ENCODE measurements around the gene SREBF1.

The SREBF1 gene

DNA sequence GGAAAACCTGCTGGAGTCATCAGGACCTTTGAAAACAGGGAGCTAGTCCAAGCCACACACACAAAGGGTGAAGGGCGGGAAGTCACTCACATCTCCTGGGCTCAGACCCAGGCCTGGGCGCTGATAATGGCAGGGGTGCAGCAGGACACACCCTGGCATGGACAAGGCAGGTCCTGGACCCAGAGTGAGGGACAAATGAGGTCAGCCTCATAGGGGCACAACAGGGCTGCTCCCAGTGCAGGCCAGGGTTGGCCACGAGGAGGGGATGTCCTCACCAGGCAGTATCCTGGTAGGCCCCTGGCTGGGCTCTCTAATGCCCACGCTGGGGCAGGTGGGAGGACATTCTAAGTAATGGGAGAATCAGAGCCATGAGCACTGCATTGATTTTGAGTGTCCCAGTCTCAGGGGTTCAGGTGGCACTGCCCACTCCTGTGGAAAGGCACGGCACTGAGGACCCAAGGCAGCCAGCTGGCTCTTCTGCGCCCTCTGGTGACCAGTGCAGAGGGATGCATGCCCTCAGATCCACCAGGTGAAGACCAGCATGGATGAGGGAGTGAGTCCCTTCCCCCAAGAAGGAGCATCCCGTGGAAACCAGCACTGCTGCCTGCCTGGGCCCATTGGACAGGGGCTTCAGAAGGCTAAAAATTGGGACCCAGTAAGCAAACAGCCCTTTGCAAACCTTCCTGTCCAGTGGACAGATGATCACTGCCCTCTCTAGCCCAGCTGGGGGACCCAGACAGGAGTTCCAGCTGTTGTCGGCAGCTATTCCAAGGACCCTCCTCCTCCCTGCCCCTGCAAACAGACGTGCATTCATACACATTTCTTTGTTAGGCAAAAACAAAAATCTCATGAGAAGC is 23.4 kb upstream of the SREBF1 start:
- no peak for DNase-seq (ENCODE audit: extremely low read depth, low read depth)
- no peak overlapping the region for H3K4me3 ChIP-seq (replicated peaks; ENCODE audit: low read depth, low read length)
- TF ChIP-seq, protein P1, sequence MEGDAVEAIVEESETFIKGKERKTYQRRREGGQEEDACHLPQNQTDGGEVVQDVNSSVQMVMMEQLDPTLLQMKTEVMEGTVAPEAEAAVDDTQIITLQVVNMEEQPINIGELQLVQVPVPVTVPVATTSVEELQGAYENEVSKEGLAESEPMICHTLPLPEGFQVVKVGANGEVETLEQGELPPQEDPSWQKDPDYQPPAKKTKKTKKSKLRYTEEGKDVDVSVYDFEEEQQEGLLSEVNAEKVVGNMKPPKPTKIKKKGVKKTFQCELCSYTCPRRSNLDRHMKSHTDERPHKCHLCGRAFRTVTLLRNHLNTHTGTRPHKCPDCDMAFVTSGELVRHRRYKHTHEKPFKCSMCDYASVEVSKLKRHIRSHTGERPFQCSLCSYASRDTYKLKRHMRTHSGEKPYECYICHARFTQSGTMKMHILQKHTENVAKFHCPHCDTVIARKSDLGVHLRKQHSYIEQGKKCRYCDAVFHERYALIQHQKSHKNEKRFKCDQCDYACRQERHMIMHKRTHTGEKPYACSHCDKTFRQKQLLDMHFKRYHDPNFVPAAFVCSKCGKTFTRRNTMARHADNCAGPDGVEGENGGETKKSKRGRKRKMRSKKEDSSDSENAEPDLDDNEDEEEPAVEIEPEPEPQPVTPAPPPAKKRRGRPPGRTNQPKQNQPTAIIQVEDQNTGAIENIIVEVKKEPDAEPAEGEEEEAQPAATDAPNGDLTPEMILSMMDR (IDR thresholded peaks at IDR 0.05; ENCODE audit: low read depth, low read length, missing control alignments), result peak; percentile 98

DNA sequence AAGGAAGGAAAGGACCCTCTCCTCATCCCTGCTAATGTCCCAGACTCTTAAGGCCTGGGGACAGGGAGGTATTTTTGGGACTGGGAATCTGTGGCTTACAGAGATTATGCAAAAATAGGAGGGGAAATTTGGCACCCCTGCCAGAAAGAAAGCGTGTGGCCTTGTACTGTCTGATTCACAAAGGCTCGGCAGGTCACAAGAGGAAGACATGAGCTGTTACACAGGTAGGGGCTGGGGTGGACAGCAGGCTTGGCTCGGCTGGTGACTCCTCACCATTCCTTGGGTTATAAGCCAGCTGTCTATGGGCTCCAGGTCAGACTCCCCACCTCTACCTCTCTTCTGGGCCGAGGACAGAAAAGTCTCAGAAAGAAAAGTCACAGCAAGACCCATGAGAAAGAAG is 20.7 kb upstream of the SREBF1 start:
- TF ChIP-seq, protein P1 (IDR thresholded peaks at IDR 0.05; ENCODE audit: low read depth, low read length, missing control alignments), result no peak
- H3K4me3 ChIP-seq (replicated peaks; ENCODE audit: low read depth, low read length), result no peak overlapping the region
- DNase-seq (ENCODE audit: extremely low read depth, low read depth), result no peak

DNA sequence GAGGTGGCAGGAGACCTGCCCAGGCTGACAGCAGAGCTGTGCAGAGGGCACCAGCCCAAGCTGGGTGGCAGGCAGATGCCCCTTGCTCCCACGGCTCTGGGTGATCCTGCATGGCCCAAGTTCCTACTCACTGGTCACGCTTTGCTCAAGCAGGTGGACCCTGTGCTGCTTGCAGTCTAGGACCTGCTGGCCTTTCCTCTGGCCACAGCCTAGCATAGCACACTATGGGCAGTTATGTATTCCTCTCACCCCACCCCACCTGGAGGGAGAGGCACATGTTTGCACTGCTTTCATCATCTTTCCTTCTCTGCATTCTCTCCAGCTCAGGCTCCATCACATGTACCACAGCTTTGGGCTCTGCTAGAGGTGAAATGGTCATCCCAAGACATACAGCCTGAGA is 19.6 kb upstream of the SREBF1 start:
- DNase-seq (ENCODE audit: extremely low read depth, low read depth), result no peak

DNA sequence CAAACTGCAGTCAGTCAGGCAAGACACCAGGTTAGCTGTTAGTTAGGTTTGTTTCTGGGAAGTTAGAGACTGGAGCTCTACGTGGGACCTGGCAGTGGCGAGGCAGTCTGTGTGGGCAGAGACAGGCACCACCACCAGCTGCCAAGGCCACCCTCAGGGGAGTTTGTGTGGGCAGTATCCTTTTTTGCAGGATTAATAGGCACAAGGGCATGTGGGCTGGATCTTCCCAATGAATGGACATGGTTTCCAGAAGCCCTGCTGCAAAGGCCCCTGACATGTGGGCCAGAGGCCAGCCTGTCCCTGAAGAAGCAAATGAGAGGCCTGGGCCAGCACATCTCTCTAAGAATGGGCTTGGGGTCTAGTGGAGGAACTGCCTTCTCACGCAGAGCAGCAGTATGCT is 19.2 kb upstream of the SREBF1 start:
- TF ChIP-seq, protein P1 (IDR thresholded peaks at IDR 0.05; ENCODE audit: low read depth, low read length, missing control alignments), result no peak
- no peak overlapping the region for H3K4me3 ChIP-seq (replicated peaks; ENCODE audit: low read depth, low read length)
- no peak for DNase-seq (ENCODE audit: extremely low read depth, low read depth)

More for the DNA sequence above, 19.6 kb upstream of the SREBF1 start:
- TF ChIP-seq, protein P1 (IDR thresholded peaks at IDR 0.05; ENCODE audit: low read depth, low read length, missing control alignments), result no peak
- H3K4me3 ChIP-seq (replicated peaks; ENCODE audit: low read depth, low read length), result no peak overlapping the region

DNA sequence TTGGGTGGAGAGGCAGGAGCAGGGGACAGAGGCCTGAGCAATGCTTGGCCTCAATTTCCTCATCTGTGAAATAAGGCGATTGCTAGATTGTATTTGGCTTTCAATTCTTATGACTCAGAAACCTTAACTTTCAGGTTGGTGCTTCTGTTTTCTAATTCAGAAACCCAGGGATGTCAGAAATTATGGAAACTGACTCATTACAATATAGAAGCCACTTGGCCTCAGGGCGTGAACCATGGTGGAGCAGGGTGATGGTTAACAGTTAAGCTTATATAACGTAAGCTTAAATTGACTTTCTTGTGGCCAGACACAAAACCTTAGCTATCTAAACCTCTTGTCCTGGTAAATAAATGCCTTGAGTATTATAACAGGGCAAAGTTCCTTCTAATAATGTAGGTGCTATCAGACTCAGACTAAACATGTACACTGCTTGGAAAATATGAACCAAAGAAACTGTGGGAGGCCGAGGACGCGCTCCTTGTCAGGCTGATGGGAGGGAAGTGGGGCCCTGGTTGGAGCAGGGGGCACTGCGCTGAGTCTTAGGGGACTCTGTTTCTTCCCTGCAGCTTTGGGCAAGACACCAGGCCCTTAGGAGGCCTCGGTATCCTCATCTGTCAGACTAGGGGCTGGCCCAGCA is 17.1 kb upstream of the SREBF1 start:
- H3K4me3 ChIP-seq (replicated peaks; ENCODE audit: low read depth, low read length), result no peak overlapping the region
- TF ChIP-seq, protein P1 (IDR thresholded peaks at IDR 0.05; ENCODE audit: low read depth, low read length, missing control alignments), result no peak
- no peak for DNase-seq (ENCODE audit: extremely low read depth, low read depth)

DNA sequence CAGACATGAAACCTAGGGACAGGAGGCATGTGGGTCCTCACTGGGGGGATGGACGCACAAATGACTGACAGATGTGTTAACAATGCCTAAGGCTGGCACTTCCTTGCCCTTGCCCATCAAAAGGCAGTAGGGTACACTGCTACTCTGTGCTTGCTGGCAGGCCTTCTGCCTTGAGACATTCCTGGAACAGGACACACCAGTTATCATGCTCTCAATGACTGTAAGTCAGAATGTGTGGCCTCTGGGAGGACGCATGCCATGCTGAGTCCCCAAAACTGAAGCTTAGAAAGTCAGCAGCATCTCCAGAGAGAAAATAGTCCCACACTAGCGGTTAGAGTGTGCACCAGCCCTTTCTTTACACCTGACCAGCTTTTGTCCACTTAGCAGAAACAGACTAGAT is 16.1 kb upstream of the SREBF1 start:
- DNase-seq (ENCODE audit: extremely low read depth, low read depth), result no peak
- TF ChIP-seq, protein P1 (IDR thresholded peaks at IDR 0.05; ENCODE audit: low read depth, low read length, missing control alignments), result no peak
- H3K4me3 ChIP-seq (replicated peaks; ENCODE audit: low read depth, low read length), result no peak overlapping the region

Measured in HFF-Myc (cell line).